ENCODE results near the gene LYRM7.
A peak's percentile ranks its signal among the peaks of the same experiment; 100 is the strongest.

Gene LYRM7

DNA sequence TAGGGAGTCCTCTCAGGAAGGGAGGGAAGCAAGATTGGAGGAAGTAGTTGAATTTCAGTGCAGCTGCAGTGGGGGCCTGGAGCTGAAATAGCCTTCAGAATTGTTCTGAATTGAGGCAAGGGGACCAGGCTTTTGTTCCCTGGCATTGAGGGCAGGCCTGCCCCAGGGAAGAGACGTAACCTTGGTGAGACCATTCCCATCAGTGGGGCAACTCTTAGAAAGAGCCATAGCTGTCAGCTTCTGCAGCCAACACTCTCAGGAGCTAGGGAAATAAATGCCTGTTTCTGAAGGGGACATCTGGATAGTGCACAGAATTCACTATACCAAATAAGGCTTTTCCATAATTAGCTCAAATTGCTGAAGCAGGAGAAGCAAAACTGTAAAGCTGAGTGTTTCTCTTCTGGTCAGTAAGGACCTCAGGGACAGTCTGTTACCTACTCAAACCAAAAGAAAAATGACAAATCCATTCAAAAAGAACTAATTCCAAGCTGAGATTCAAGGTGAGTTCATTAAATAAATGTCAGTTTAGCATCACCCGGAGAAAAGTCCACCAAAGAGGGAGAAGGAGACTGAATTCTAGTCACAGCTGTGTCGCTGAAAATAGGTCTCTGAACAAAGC, 44.0 kb downstream of the LYRM7 start:
- H3K4me1 ChIP-seq (ENCODE audit: insufficient read depth, low read length): peaks cover 11% of the 10 kb centered on the region

DNA sequence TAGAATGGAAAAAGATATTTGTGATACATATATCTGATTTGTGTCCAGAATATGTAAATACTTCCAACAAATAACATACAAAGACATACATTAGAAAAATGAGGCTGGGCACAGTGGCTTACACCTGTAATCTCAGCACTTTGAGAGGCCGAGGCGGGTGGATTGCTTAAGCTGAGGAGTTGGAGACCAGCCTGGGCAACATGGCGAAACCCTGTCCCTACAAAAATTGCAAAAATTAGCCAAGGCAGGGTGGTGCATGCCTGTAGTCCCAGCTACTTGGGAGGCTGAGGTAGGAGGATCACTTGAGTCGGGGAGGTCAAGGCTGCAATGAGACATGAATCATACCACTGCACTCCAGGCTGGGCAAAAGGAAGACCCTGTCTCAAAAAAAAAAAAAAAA, 47.0 kb downstream of the LYRM7 start:
- no peaks in the 10 kb centered on the region for H3K27me3 ChIP-seq (ENCODE audit: insufficient read depth, low read length)
- no peaks in the 10 kb centered on the region for H3K9me3 ChIP-seq (ENCODE audit: low read length)
- H3K4me1 ChIP-seq (ENCODE audit: insufficient read depth, low read length): peaks cover 11% of the 10 kb centered on the region
- no peak overlapping the region for H2AFZ ChIP-seq (ENCODE audit: low read depth, low read length)
- H3K4me3 ChIP-seq (ENCODE audit: low read length): no peak overlapping the region
- H3K36me3 ChIP-seq (ENCODE audit: insufficient read depth, low read length): no peaks in the 10 kb centered on the region

More for the DNA sequence above, 44.0 kb downstream of the LYRM7 start:
- no peaks in the 10 kb centered on the region for H3K36me3 ChIP-seq (ENCODE audit: insufficient read depth, low read length)
- no peaks in the 10 kb centered on the region for H3K9me3 ChIP-seq (ENCODE audit: low read length)
- no peak overlapping the region for H3K4me3 ChIP-seq (ENCODE audit: low read length)
- H3K27me3 ChIP-seq (ENCODE audit: insufficient read depth, low read length): no peaks in the 10 kb centered on the region
- H2AFZ ChIP-seq (ENCODE audit: low read depth, low read length): peak overlapping the region; percentile 5

DNA sequence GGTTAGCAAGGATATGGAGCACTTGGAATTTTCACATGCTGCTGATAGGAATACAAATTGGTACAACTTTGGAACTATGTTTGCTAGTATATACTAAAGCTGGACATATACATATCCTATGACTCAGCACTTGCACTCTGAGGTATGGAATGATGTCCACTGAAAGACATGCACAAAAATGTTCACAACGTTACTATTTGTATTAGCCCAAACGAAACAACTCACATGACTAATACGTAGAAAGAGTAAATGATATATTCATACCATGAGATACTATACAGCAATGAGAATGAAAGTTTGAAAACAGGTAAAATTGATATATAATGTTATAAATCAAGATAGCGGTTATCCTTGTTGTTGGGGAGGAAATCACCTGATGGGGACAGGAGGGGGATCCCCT, 47.6 kb downstream of the LYRM7 start:
- H3K27me3 ChIP-seq (ENCODE audit: insufficient read depth, low read length): no peaks in the 10 kb centered on the region
- no peak overlapping the region for H3K4me3 ChIP-seq (ENCODE audit: low read length)
- H2AFZ ChIP-seq (ENCODE audit: low read depth, low read length): no peak overlapping the region
- peaks cover 11% of the 10 kb centered on the region for H3K4me1 ChIP-seq (ENCODE audit: insufficient read depth, low read length)
- no peaks in the 10 kb centered on the region for H3K36me3 ChIP-seq (ENCODE audit: insufficient read depth, low read length)
- H3K9me3 ChIP-seq (ENCODE audit: low read length): no peaks in the 10 kb centered on the region

DNA sequence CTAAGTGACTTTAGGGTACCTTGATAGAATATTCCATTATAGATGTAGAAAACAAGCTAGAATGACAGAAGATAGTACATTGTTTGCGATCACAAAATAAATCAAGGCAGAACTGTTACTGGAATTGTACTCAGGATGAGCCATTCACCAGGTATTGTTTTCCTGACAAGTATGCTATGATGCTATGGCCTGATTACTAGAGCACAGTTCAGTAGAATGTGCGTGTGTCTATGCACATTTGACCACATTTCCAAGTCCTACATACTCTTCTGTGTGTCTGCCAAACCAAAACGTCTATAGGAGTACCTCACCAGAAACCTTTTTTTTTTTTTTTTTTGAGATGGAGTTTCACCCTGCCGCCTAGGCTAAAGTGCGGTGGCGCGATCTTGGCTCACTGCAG, 49.8 kb downstream of the LYRM7 start:
- Histone ChIP-seq H3K9me3 (ENCODE audit: low read length) (no peaks in the 10 kb centered on the region), H3K36me3 (ENCODE audit: insufficient read depth, low read length) (no peaks in the 10 kb centered on the region), H3K4me3 (ENCODE audit: low read length) (no peak overlapping the region), H3K27me3 (ENCODE audit: insufficient read depth, low read length) (no peaks in the 10 kb centered on the region), H2AFZ (ENCODE audit: low read depth, low read length) (no peak overlapping the region), H3K4me1 (ENCODE audit: insufficient read depth, low read length) (no peaks in the 10 kb centered on the region)

DNA sequence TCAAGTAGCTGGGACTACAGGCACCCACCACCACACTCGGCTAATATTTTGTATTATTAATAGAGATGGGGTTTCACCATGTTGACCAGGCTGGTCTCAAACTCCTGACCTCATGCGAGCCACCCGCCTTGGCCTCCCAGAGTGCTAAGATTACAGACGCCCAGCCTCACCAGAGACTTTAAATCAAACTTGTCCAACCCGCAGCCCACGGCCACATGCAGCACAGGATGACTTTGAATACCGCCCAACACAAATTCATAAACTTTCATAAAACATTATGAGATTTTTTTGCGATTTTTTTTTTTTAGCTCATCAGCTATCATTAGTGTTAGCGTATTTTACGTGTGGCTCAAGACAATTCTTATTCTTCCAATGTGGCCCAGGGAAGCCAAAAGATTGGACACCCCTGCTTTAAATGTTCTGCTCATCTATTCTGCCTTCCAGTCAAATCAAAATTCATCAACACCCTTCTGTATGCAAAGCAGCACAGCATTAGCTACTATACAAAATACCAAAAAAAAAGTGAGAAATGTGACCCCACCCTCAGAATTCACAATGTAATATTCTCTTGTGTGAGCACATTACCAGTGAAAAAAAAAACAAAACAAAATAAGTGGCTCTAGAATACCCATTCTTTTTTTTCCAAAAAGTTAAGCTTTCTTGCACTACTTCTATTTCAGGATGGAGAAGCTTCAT, 50.4 kb downstream of the LYRM7 start:
- no peaks in the 10 kb centered on the region for H3K27me3 ChIP-seq (ENCODE audit: insufficient read depth, low read length)

DNA sequence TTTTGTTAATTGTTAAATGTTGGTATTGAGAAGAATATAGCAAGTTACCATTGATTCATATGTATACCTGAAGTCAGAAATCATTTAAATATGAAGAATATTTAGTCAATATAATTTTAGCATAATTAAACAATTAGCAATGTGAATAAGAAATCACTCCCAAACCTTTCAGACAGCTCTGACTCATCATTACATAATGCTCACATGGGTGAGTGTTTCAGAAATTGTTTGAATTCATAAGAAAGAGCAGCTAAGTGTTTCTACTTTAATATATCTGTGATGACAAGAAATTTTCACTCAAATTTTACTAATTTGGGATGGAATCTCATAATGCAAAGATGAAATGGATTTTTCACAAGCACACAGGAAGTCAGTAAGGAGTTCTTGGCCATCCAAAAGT, 51.1 kb downstream of the LYRM7 start:
- no peaks in the 10 kb centered on the region for H3K9me3 ChIP-seq (ENCODE audit: low read length)
- H2AFZ ChIP-seq (ENCODE audit: low read depth, low read length): no peak overlapping the region
- H3K4me1 ChIP-seq (ENCODE audit: insufficient read depth, low read length): no peaks in the 10 kb centered on the region
- H3K4me3 ChIP-seq (ENCODE audit: low read length): no peak overlapping the region
- no peaks in the 10 kb centered on the region for H3K36me3 ChIP-seq (ENCODE audit: insufficient read depth, low read length)
- H3K27me3 ChIP-seq (ENCODE audit: insufficient read depth, low read length): no peaks in the 10 kb centered on the region

More for the DNA sequence above, 50.4 kb downstream of the LYRM7 start:
- Histone ChIP-seq H3K4me3 (ENCODE audit: low read length) (no peak overlapping the region), H2AFZ (ENCODE audit: low read depth, low read length) (no peak overlapping the region), H3K9me3 (ENCODE audit: low read length) (no peaks in the 10 kb centered on the region), H3K36me3 (ENCODE audit: insufficient read depth, low read length) (no peaks in the 10 kb centered on the region), H3K4me1 (ENCODE audit: insufficient read depth, low read length) (no peaks in the 10 kb centered on the region)

DNA sequence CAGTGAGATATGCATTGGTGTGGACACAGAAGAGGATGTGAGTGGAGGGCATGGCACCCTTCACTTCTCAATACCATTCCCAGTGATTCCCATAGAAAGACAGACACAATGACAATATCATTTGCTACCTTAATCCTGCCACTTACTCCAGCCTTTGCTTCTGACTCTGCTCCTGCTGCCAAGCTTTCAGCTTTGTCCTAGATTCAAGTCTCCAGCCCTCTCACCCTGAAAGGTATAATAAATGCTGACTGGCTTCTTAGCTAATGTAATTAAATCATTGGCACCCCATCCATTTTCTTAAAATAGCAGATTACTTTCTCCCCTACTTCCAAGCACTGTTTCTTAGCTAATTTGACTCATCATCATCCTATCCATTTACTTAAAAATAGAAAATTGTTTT, 52.0 kb downstream of the LYRM7 start:
- Histone ChIP-seq H3K36me3 (ENCODE audit: insufficient read depth, low read length) (no peaks in the 10 kb centered on the region), H3K9me3 (ENCODE audit: low read length) (no peaks in the 10 kb centered on the region), H3K4me1 (ENCODE audit: insufficient read depth, low read length) (no peaks in the 10 kb centered on the region), H3K27me3 (ENCODE audit: insufficient read depth, low read length) (no peaks in the 10 kb centered on the region), H3K4me3 (ENCODE audit: low read length) (no peak overlapping the region), H2AFZ (ENCODE audit: low read depth, low read length) (no peak overlapping the region)

DNA sequence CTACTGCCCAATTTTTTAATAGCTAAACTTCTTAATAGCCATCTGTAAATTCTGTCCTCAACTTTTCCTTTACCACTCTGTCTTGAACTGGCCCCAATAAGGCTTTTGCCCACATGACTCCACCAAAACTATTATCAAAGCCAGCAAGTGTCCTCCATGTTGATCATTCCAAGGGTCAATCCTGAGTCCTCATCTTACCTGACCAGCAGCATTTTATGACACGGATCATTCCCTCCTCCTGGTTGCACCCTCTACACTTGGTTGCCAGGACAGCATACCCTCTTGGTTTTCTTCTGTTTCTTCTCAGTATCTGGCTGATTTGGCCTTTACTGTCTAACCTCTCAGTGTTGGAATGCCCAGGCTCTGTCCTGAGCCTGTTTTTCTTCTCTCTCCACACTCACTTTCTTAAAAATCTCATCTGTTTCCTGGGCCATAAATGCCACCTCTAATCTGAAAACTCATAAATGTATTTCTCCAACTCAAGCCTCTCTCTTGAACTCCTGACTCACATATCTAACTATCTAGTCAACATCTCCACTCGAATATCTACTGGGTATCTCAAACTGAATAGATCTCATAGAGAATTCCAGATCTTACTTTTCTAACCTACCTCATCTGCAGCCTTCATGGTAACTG, 53.1 kb downstream of the LYRM7 start:
- Histone ChIP-seq H3K4me3 (ENCODE audit: low read length) (no peak overlapping the region), H2AFZ (ENCODE audit: low read depth, low read length) (no peak overlapping the region), H3K36me3 (ENCODE audit: insufficient read depth, low read length) (no peaks in the 10 kb centered on the region), H3K9me3 (ENCODE audit: low read length) (no peaks in the 10 kb centered on the region), H3K27me3 (ENCODE audit: insufficient read depth, low read length) (no peaks in the 10 kb centered on the region), H3K4me1 (ENCODE audit: insufficient read depth, low read length) (no peaks in the 10 kb centered on the region)

DNA sequence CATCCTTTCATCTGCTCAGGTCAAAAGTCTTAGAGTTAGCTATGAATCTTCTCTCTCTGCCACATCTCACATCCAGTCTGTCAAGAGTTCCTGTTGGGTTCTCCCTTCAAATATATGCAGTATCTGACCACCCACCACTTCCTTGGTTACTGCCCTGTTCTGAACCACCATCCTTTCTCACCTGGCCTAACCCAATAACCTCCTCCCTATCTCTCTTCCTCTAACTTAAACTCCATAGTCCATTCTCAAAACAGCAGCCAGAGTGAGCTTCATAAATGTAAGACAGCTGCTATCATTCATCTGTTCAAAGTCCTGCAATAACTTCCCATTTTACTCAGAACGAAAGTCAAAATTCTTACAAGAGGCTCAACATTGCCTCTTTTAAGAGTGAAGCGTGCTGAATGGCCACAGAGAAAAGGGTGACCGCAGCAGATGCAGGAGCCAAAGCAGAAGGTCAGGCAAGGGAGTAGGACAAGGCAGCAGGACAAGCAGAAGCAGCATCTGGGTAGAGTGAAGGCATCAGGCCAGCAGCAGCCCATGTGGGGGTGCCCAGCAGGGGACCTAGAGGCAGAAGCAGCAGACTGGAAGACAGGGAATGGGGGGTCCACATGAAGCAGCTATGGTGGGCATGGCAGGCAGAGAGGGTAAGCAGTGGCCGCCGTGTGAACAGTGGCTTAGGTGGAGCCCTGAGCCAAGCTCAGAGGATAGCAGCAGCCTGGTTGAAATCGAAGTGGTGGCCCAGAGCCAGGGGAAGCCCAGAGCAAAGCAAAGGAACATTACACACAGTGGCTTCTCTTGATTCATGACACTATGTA, 53.9 kb downstream of the LYRM7 start:
- Histone ChIP-seq H3K9me3 (ENCODE audit: low read length) (no peaks in the 10 kb centered on the region), H3K27me3 (ENCODE audit: insufficient read depth, low read length) (no peaks in the 10 kb centered on the region), H3K4me3 (ENCODE audit: low read length) (no peak overlapping the region), H3K4me1 (ENCODE audit: insufficient read depth, low read length) (no peaks in the 10 kb centered on the region), H2AFZ (ENCODE audit: low read depth, low read length) (no peak overlapping the region), H3K36me3 (ENCODE audit: insufficient read depth, low read length) (no peaks in the 10 kb centered on the region)

DNA sequence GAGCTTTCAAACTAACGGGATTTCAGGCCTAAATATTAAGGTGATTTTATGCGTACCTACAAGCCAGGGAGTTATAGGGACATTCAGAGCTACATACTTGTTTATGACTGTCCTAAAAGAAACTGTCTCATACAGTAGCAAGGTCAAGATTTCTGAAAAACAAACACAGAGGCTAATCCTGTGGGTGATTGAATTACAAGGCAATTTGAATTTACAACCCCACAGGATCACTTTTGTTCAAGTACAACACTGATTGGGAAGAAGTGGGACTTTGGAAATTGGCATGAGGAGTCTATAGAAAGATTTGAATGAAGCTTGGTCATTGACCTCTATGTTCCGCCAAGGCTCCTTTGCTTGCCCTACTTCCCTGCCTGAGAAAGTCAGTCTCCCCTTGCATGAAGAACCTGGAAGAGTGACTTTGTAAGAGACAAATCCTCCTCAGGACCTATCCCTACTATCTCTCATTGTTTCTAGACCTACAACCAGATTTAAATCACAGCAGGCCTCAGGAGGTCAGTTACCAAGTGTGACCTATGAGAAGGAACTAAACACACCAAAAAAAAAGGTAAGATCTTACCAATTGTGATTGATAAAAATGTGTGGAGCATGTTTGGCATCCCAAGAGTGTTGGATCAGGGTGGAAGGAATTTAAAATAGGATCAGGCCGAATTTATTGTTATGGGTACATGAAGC, 54.7 kb downstream of the LYRM7 start:
- Histone ChIP-seq H3K27me3 (ENCODE audit: insufficient read depth, low read length) (no peaks in the 10 kb centered on the region), H3K4me3 (ENCODE audit: low read length) (no peak overlapping the region), H2AFZ (ENCODE audit: low read depth, low read length) (no peak overlapping the region), H3K9me3 (ENCODE audit: low read length) (no peaks in the 10 kb centered on the region), H3K4me1 (ENCODE audit: insufficient read depth, low read length) (no peaks in the 10 kb centered on the region), H3K36me3 (ENCODE audit: insufficient read depth, low read length) (no peaks in the 10 kb centered on the region)

DNA sequence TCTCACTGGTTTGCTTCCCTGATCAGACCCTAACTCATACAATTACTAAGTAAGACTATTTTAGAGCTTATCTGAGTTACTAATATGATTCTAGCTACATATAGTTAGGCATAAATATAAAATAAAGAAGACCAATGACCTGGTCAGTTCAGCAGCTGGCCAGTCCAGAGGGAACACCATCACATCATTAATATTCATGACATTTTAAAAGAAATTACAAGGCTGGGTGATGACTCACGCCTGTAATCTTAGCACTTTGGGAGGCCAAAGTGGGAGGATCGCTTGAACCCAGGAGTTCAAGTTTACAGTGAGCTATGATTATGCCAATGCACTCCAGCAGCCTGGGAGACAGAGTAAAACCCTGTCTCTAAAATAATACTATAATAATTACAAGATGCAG, 56.2 kb downstream of the LYRM7 start:
- Histone ChIP-seq H3K27me3 (ENCODE audit: insufficient read depth, low read length) (no peaks in the 10 kb centered on the region), H2AFZ (ENCODE audit: low read depth, low read length) (no peak overlapping the region), H3K4me3 (ENCODE audit: low read length) (no peak overlapping the region), H3K36me3 (ENCODE audit: insufficient read depth, low read length) (no peaks in the 10 kb centered on the region), H3K9me3 (ENCODE audit: low read length) (no peaks in the 10 kb centered on the region), H3K4me1 (ENCODE audit: insufficient read depth, low read length) (no peaks in the 10 kb centered on the region)

DNA sequence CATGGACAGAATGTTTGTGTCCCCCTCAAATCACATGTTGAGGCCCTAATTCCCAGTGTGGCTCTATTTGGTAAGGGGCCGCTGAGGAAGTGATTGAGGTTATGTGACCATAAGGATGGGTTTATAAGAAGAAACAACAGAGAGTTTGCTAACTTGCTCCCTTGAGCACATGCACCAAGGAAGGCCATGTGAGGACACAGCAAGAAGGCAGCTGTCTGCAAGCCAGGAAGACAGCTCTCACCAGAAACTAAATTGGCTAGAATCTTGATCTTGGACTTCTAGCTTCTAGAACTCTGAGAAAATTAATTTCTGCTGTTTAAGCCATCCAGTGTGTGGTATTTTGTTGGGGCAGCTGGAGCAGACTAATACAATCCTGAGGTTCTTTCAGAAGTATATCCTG, 57.9 kb downstream of the LYRM7 start:
- Histone ChIP-seq H3K4me1 (ENCODE audit: insufficient read depth, low read length) (no peaks in the 10 kb centered on the region), H2AFZ (ENCODE audit: low read depth, low read length) (no peak overlapping the region)

More for the DNA sequence above, 57.9 kb downstream of the LYRM7 start:
- Histone ChIP-seq H3K9me3 (ENCODE audit: low read length) (no peaks in the 10 kb centered on the region), H3K27me3 (ENCODE audit: insufficient read depth, low read length) (no peaks in the 10 kb centered on the region), H3K4me3 (ENCODE audit: low read length) (no peak overlapping the region), H3K36me3 (ENCODE audit: insufficient read depth, low read length) (no peaks in the 10 kb centered on the region)

All from neuron (in vitro differentiated cells).